Right cardiac atrium (tissue), 5 donors: ENCODE results near the gene INPP5J. TPM values are rescaled to one million over a fixed set of nuclear protein-coding genes. Genes with fewer than 3 reads are reported as not detected.
A peak's percentile ranks its signal among the peaks of the same experiment; 100 is the strongest.
"Not testable (repeated sequence)": the region's sequence is repeated elsewhere in the genome, so short reads cannot be mapped to it uniquely, and the experiment has no call there.

Experiments
- ATAC-seq, 2 donors: fragments of 200-7000 bp; cut with Tn5 transposase; one replicate each; pipeline versions ENCODE4 v1.8.0 to v1.9.1; 2020; ENCODE audit warnings: moderate library complexity in 2 of 2, mild to moderate bottlenecking in 1 of 2
- DNase-seq, 3 donors: peaks; one replicate each; pipeline ENCODE4 v3.0.0-alpha.2; 2020
- H3K27ac ChIP-seq: one replicate; pipeline ENCODE4 v1.5.1; 2013; ENCODE audit warnings: mild to moderate bottlenecking, low read length, control low read depth, moderate library complexity
- H3K27me3 ChIP-seq: one replicate; pipeline ENCODE4 v1.6.1; 2013; ENCODE audit not compliant: control insufficient read depth, insufficient read depth
- H3K4me1 ChIP-seq: one replicate; pipeline ENCODE4 v1.6.1; 2013; ENCODE audit warnings: low read length; ENCODE audit not compliant: control insufficient read depth, insufficient read depth
- H3K4me3 ChIP-seq: one replicate; pipeline ENCODE4 v1.5.1; 2013; ENCODE audit warnings: low read length, control low read depth
- H3K9me3 ChIP-seq: one replicate; pipeline ENCODE4 v1.6.1; 2013; ENCODE audit warnings: low read length; ENCODE audit not compliant: control insufficient read depth
- WGBS: extraction: QIAGEN DNeasy Blood & Tissue Kit; methylation state at CpG from one replicate; pipeline ENCODE4 v1.1.7; 2013; 5-methylcytosine and 5-hydroxymethylcytosine counted together
- intact Hi-C, 4 donors: fragments of 100-400 bp; cut with DNase I; formaldehyde crosslinking; loops; one replicate each; pipeline versions ENCODE4 v1.11.0 to v1.14.0; 2022 to 2023
- polyA plus RNA-seq: library from polyadenylated mRNA; stranded (reverse); fragments of 200-250 nt; gene quantifications from one replicate; pipeline ENCODE4 v1.2.3, GENCODE V29; 2013
- total RNA-seq, 4 donors: library from RNA; stranded (reverse); fragmentation: NEBNext Ultra II Directional; extraction: Animal tissue kit (Norgen Biotek cat#: 25700); gene quantifications; one replicate each; pipeline ENCODE4 v1.2.1, GENCODE V29; 2021
- donor health status: healthy with polysubstance abuse.
- donor health status: DM: no; HTN: yes; CAD: no.
- donor health status: DM: no; HTN: no; CAD: no.
- donor health status: DM: no; HTN: yes; CAD: no; lungs with severe emphysema.
- donor health status: DM: yes; HTN: yes; CAD: no.

Gene INPP5J
- total and polyA plus RNA-seq, 5 donors, result 28.8 to 62.1 (median 43.2) TPM

GRCh38 chr22:31095637-31096249 lies 27.0 kb upstream of the INPP5J start:
- ATAC-seq (no peak), DNase-seq (no peak)
- intact Hi-C loops, result no loop called here
- Histone ChIP-seq H3K4me1 (no peaks in the 10 kb centered on the region), H3K27ac (no peak overlapping the region), H3K27me3 (no peaks in the 10 kb centered on the region), H3K9me3 (no peaks in the 10 kb centered on the region), H3K4me3 (no peak overlapping the region)
- 80% methylated on average over 3 of the region's 3 CpGs for WGBS

DNA sequence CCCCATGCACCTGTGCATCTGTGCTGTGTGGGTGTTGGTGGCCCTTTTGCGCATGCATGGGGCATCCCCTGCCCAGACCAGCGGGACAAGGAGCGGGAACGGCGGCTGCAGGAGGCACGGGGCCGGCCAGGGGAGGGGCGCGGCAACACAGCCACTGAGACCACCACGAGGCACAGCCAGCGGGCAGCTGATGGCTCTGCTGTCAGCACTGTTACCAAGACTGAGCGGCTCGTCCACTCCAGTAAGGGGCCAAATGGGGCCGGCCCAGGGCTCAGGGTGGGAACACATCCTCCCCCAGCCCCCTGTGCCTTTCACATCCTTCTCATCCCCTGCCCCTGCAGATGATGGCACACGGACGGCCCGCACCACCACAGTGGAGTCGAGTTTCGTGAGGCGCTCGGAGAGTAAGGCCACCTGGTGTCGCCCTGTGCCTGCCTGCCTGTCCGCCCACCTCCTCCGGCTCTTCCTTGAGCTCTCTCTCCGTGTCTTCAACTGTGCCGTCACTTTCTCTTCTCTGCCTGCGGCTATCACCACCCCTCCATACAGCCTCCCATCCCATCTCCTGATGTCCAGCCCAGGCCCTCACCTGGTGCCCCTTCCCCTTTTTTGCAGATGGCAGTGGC lies 26.0 kb upstream of the INPP5J start:
- Histone ChIP-seq H3K27me3 (no peaks in the 10 kb centered on the region), H3K27ac (no peak overlapping the region), H3K4me3 (no peak overlapping the region), H3K9me3 (no peaks in the 10 kb centered on the region), H3K4me1 (no peaks in the 10 kb centered on the region)
- intact Hi-C loops, result no loop called here
- ATAC-seq, result no peak
- 89% methylated on average over 27 of the region's 27 CpGs for WGBS
- DNase-seq, result peak in 1 of 3 donors; percentile 64

- H3K27me3 ChIP-seq, DNase-seq, H3K27ac ChIP-seq, H3K9me3 ChIP-seq, intact Hi-C loops, H3K4me3 ChIP-seq, H3K4me1 ChIP-seq, ATAC-seq: not testable (repeated sequence)
- 97% methylated on average over 5 of the region's 5 CpGs for WGBS
Observed at GRCh38 chr22:31097539-31097938, 25.2 kb upstream of the INPP5J start.

GRCh38 chr22:31097941-31098631 lies 24.7 kb upstream of the INPP5J start:
- 82% methylated on average over 10 of the region's 10 CpGs for WGBS
- Histone ChIP-seq H3K9me3 (no peaks in the 10 kb centered on the region), H3K4me3 (no peak overlapping the region), H3K27me3 (no peaks in the 10 kb centered on the region), H3K27ac (no peak overlapping the region), H3K4me1 (no peaks in the 10 kb centered on the region)
- ATAC-seq, result no peak
- DNase-seq, result peak in 2 of 3 donors; percentile 26 to 53
- intact Hi-C loops, result no loop called here

DNA sequence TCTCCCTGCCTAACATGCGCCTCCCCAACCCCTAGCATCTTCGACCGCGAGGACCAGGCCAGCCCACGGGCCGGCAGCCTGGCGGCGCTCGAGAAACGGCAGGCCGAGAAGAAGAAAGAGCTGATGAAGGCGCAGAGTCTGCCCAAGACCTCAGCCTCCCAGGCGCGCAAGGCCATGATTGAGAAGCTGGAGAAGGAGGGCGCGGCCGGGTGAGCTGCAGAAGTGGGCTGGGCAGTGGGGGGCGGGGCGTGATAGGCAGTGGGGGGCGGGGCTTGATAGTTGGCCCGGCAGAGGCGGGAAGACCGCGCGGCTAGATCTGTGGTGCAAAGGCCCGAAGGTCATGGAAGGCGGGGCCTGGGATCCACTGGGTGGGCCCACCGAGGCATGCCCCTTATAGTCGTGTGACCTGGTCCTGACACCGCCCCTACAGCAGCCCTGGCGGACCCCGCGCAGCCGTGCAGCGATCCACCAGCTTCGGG lies 24.1 kb upstream of the INPP5J start:
- Histone ChIP-seq H3K9me3 (no peaks in the 10 kb centered on the region), H3K4me3 (no peak overlapping the region), H3K27ac (peak overlapping the region; percentile 13), H3K4me1 (no peaks in the 10 kb centered on the region), H3K27me3 (no peaks in the 10 kb centered on the region)
- intact Hi-C loops, result no loop called here
- ATAC-seq (peak; percentile 6 to 22), DNase-seq (peak; percentile 64 to 85 (median 82))
- WGBS, result 59% methylated on average over 36 of the region's 36 CpGs

DNA sequence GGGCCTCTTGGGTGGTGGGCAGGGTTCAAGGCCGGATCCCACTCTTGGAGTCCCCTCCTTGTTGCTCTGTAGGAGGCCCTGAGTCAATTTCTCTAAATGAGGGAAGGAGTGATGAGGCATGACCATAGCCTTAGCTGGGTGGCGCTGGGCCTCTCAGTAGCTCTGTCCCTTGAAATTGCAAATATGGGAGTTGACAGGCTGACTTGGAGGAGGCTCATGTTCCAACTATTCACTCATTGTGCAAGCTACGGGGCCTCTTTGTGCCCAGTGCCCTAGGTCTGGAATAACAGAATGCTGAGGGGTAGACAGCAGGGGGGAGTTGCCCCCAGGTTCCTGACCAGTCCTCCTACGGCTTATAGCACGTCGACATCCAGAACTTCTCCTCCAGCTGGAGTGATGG lies 23.4 kb upstream of the INPP5J start:
- Histone ChIP-seq H3K27me3 (no peaks in the 10 kb centered on the region), H3K27ac (no peak overlapping the region), H3K4me1 (no peaks in the 10 kb centered on the region), H3K9me3 (no peaks in the 10 kb centered on the region), H3K4me3 (no peak overlapping the region)
- no peak for ATAC-seq
- intact Hi-C loops, result no loop called here
- DNase-seq, result peak in 1 of 3 donors; percentile 20
- 88% methylated on average over 6 of the region's 6 CpGs for WGBS

DNA sequence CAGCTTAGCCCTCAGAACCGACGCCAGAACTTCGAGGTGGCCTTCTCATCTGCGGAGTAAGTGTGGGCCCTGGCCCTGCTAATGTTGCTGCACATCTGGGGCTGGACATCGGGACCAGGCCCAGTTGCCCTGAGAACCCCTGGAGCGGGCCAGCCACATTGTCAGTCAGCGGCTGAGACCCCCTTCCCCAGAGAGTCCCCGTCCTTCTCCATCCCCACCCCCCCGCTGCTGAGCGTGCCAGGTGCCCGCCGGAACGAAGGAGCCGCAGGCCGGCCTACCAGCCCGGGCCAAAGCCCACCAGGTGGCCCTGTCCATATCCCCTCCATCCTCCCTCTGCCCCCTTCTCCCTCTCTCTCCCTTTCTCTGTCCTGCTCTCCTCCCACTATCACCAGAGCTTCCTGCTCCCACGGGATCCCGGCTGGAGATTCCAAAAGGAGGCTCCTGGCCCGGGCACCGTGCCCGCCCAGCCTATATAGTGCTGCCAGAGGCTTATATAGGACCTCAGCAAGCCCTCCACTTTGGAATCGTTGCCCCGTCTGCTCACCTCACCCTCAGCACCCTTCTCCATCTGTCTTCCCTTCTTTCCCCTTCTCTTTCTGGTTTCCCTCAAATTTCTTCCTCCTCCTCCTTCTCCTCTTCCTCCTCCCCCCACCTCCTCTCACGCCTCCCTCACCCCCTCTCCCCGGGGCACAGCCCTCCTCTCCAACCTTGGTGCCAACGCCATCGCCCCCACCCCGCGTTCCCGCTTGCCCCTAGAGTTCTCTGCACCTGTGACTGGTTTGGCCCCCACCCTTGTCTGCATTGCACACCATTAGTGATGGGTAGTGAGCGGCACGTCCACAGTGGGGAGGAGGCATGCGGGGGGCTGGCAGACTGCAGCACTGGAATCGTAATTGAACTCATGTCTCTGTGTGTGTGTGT lies 22.7 kb upstream of the INPP5J start:
- ATAC-seq (no peak), DNase-seq (peak in 1 of 3 donors; percentile 63)
- 92% methylated on average over 34 of the region's 34 CpGs for WGBS
- Histone ChIP-seq H3K4me1 (no peaks in the 10 kb centered on the region), H3K4me3 (no peak overlapping the region), H3K27me3 (no peaks in the 10 kb centered on the region), H3K9me3 (no peaks in the 10 kb centered on the region), H3K27ac (no peak overlapping the region)
- intact Hi-C loops, result no loop called here

DNA sequence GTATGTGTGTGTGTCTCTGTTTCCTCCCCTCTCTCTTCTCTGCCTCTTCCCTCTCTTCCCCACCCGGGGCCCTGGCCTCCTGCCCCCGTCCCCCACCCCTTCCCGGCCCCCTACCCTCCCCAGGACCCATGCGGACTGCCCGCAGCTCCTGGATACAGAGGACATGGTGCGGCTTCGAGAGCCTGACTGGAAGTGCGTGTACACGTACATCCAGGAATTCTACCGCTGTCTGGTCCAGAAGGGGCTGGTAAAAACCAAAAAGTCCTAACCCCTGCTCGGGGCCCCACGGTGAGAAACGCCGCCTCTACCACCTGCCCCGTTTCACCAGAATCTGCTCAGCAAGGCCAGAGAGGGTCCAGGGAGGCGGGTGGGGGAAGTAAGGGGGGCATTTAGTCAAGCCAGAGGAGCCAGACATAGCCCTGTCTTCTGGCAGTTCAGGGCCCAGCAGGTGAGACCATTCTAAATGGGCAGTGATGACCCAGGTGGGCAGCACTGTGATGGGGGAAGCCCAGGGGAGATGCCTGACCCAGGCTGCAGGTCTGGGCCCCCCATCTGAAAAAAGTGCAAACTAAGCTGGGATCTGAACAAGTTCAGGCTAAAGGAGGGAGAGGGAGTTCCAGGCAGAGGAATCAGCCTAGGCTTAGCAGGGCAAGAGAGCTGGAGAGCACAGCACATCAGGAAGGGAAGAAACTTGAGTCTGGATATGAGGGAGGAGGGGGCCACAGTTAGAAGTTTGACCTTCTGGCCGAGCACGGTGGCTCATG lies 21.8 kb upstream of the INPP5J start:
- Histone ChIP-seq H3K4me3 (no peak overlapping the region), H3K27me3 (no peaks in the 10 kb centered on the region), H3K9me3 (no peaks in the 10 kb centered on the region), H3K4me1 (no peaks in the 10 kb centered on the region), H3K27ac (no peak overlapping the region)
- no peak for ATAC-seq
- WGBS, result 94% methylated on average over 18 of the region's 18 CpGs
- intact Hi-C loops, result no loop called here
- DNase-seq, result peak in 1 of 3 donors; percentile 52

- intact Hi-C loops, result no loop called here
- peak; percentile 54 to 62 for ATAC-seq
- DNase-seq, result peak; percentile 86 to 88 (median 88)
- WGBS, result 57% methylated on average over 8 of the region's 8 CpGs
- Histone ChIP-seq H3K4me1 (peaks cover 3% of the 10 kb centered on the region), H3K27me3 (no peaks in the 10 kb centered on the region), H3K9me3 (no peaks in the 10 kb centered on the region), H3K27ac (peak overlapping the region; percentile 84), H3K4me3 (no peak overlapping the region)
Observed at GRCh38 chr22:31102441-31103081, 20.2 kb upstream of the INPP5J start.

GRCh38 chr22:31103111-31103510 lies 19.7 kb upstream of the INPP5J start:
- Histone ChIP-seq H3K9me3 (no peaks in the 10 kb centered on the region), H3K27ac (peak overlapping the region; percentile 19), H3K4me1 (peaks cover 3% of the 10 kb centered on the region), H3K4me3 (no peak overlapping the region), H3K27me3 (no peaks in the 10 kb centered on the region)
- ATAC-seq (no peak), DNase-seq (peak in 1 of 3 donors; percentile 5)
- intact Hi-C loops, result no loop called here
- 88% methylated on average over 2 of the region's 2 CpGs for WGBS
